ENCODE results near the gene ERCC8.
"Not testable (repeated sequence)": the region's sequence is repeated elsewhere in the genome, so short reads cannot be mapped to it uniquely, and the experiment has no call there.

The ERCC8 gene

GRCh38 chr5:60916646-60917045 is 28.2 kb downstream of the ERCC8 start:
- no peak for DNase-seq (ENCODE audit: low read depth in 2 of 2)

- no peak for DNase-seq (ENCODE audit: low read depth in 2 of 2)
Measured at GRCh38 chr5:60903356-60903755, 41.5 kb downstream of the ERCC8 start.

GRCh38 chr5:60896991-60897390 is 47.9 kb downstream of the ERCC8 start:
- DNase-seq (ENCODE audit: low read depth in 2 of 2) = no peak

- DNase-seq (ENCODE audit: low read depth in 2 of 2) = no peak
Measured at GRCh38 chr5:60893521-60893920, 51.3 kb downstream of the ERCC8 start.

- no peak for DNase-seq (ENCODE audit: low read depth in 2 of 2)
Measured at GRCh38 chr5:60891667-60892066, 53.2 kb downstream of the ERCC8 start.

- DNase-seq (ENCODE audit: low read depth in 2 of 2) = no peak
Measured at GRCh38 chr5:60888359-60889061, 56.4 kb downstream of the ERCC8 start.

GRCh38 chr5:60887746-60888145 is 57.1 kb downstream of the ERCC8 start:
- DNase-seq (ENCODE audit: low read depth in 2 of 2) = no peak

- DNase-seq (ENCODE audit: low read depth in 2 of 2) = no peak
Measured at GRCh38 chr5:60887096-60887495, 57.8 kb downstream of the ERCC8 start.

- no peak for DNase-seq (ENCODE audit: low read depth in 2 of 2)
Measured at GRCh38 chr5:60886158-60886557, 58.7 kb downstream of the ERCC8 start.

- DNase-seq (ENCODE audit: low read depth in 2 of 2) = no peak
Measured at GRCh38 chr5:60883229-60883628, 61.6 kb downstream of the ERCC8 start.

GRCh38 chr5:60872892-60873291 is 72.0 kb downstream of the ERCC8 start:
- no peak for DNase-seq (ENCODE audit: low read depth in 2 of 2)

GRCh38 chr5:60870857-60871256 is 74.0 kb downstream of the ERCC8 start:
- no peak for DNase-seq (ENCODE audit: low read depth in 2 of 2)

- not testable (repeated sequence) for DNase-seq (ENCODE audit: low read depth in 2 of 2)
Measured at GRCh38 chr5:60860572-60860971, 84.3 kb downstream of the ERCC8 start.

GRCh38 chr5:60856066-60856465 is 88.8 kb downstream of the ERCC8 start:
- no peak for DNase-seq (ENCODE audit: low read depth in 2 of 2)

- DNase-seq (ENCODE audit: low read depth in 2 of 2) = no peak
Measured at GRCh38 chr5:60852940-60853339, 91.9 kb downstream of the ERCC8 start.

GRCh38 chr5:60852317-60852716 is 92.6 kb downstream of the ERCC8 start:
- no peak for DNase-seq (ENCODE audit: low read depth in 2 of 2)

- no peak for DNase-seq (ENCODE audit: low read depth in 2 of 2)
Measured at GRCh38 chr5:60851626-60852025, 93.2 kb downstream of the ERCC8 start.

- DNase-seq (ENCODE audit: low read depth in 2 of 2) = no peak
Measured at GRCh38 chr5:60846298-60846697, 98.6 kb downstream of the ERCC8 start.

GRCh38 chr5:60843936-60844905 is 100.6 kb downstream of the ERCC8 start, which contains the start of gene ELOVL7:
Gene ELOVL7 (minus strand): TSS chr5:60844269. CDS start chr5:60787397, 56,872 bp downstream.
- no peak for DNase-seq (ENCODE audit: low read depth in 2 of 2)

GRCh38 chr5:60843386-60843935 is 101.4 kb downstream of the ERCC8 start:
- no peak for DNase-seq (ENCODE audit: low read depth in 2 of 2)

- no peak for DNase-seq (ENCODE audit: low read depth in 2 of 2)
Measured at GRCh38 chr5:60842871-60843385, 101.9 kb downstream of the ERCC8 start.

GRCh38 chr5:60841361-60841760 is 103.5 kb downstream of the ERCC8 start:
- no peak for DNase-seq (ENCODE audit: low read depth in 2 of 2)

Measured in stimulated activated CD8-positive, alpha-beta memory T cell treated with anti-CD3 and anti-CD28 coated beads, Interleukin-7, amount 100 ng/mL, for 1 hour (primary cell).